GM20000 (cell line): ENCODE results near the gene ESRRG.
A peak's percentile ranks its signal among the peaks of the same experiment; 100 is the strongest.
"Not testable (repeated sequence)": the region's sequence is repeated elsewhere in the genome, so short reads cannot be mapped to it uniquely, and the experiment has no call there.

Experiments used
- DNase-seq: peaks from one replicate; pipeline ENCODE4 v3.0.0; 2012; ENCODE audit warnings: low spot score
- TF ChIP-seq, protein P1 (sequence below): IDR thresholded peaks from 2 replicates; pipeline ENCODE4 v1.5.1; 2012; ENCODE audit warnings: mild to moderate bottlenecking, control low read depth; ENCODE audit errors: extremely low read depth, missing control alignments

ESRRG gene

GRCh38 chr1:216705676-216706075 is 17.6 kb downstream of the ESRRG start:
- TF ChIP-seq, protein P1, sequence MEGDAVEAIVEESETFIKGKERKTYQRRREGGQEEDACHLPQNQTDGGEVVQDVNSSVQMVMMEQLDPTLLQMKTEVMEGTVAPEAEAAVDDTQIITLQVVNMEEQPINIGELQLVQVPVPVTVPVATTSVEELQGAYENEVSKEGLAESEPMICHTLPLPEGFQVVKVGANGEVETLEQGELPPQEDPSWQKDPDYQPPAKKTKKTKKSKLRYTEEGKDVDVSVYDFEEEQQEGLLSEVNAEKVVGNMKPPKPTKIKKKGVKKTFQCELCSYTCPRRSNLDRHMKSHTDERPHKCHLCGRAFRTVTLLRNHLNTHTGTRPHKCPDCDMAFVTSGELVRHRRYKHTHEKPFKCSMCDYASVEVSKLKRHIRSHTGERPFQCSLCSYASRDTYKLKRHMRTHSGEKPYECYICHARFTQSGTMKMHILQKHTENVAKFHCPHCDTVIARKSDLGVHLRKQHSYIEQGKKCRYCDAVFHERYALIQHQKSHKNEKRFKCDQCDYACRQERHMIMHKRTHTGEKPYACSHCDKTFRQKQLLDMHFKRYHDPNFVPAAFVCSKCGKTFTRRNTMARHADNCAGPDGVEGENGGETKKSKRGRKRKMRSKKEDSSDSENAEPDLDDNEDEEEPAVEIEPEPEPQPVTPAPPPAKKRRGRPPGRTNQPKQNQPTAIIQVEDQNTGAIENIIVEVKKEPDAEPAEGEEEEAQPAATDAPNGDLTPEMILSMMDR = no peak
- no peak for DNase-seq

DNA sequence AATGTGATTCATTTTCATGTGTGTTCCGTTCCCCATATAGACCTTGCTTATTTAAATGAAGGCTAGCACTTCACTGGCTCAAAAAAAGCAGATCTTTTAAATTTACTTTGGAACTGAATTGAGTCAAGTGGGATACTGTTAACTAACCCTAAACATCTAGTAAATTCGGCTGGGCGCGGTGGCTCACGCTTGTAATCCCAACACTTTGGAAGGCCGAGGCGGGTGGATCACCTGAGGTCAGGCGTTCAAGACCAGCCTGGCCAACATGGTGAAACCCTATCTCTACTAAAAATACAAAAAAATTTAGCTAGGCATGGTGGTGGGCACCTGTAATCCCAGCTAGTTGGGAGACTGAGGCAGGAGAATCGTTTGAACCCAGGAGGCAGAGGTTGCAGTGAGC is 19.2 kb downstream of the ESRRG start:
- not testable (repeated sequence) for DNase-seq

GRCh38 chr1:216702170-216702569 is 21.1 kb downstream of the ESRRG start:
- TF ChIP-seq, protein P1 = no peak
- peak; percentile 14 for DNase-seq

GRCh38 chr1:216700779-216701178 is 22.4 kb downstream of the ESRRG start:
- TF ChIP-seq, protein P1 = no peak
- no peak for DNase-seq

DNA sequence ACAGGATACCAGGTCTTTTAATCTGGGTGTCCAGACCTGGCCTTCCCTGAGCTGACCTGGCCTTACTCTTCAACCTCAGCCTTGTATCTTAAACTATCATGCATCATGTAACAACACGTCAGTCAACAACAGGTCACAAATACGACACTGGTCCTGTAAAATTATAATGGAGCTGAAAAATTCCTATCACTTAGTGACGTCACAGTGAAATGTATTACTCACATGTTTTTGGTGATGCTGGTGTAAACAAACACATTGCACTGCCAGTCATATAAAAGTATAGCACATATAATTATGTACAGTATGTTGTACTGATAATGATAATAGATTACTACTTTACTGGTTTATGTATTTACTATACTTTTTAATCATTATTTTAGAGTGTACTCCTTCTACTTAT is 31.5 kb downstream of the ESRRG start:
- DNase-seq = no peak
- TF ChIP-seq, protein P1 = no peak

GRCh38 chr1:216690603-216691002 is 32.6 kb downstream of the ESRRG start:
- no peak for DNase-seq
- TF ChIP-seq, protein P1 = no peak

DNA sequence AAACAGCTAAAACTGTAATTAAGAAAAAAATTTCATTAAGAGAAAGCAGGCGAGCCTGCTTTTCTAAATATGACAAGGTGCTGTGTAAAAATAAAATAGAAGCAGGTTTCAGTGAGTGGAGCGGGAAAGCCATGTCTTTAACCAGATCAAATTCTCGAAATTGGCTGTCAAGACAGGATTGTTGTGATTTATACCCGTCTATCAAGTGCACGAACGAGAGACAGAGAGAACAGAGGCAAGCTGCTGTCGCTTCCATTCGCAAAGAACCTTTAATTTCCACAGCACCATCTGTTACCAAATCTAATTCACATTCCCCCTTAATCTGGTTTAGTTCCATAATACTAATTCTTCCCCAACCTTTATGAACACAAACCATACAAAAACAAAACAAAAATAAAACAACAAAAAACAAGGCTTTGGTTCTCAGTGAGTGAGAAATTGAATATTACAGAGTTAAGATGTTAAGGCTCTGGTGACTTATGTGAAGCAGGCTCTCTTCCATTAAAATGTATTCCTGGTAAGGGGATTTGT is 35.0 kb downstream of the ESRRG start:
- TF ChIP-seq, protein P1 = no peak
- DNase-seq = no peak
